ENCODE data around the gene RSBN1L.
"Not testable (repeated sequence)": the region's sequence is repeated elsewhere in the genome, so short reads cannot be mapped to it uniquely, and the experiment has no call there.

Gene RSBN1L

DNA sequence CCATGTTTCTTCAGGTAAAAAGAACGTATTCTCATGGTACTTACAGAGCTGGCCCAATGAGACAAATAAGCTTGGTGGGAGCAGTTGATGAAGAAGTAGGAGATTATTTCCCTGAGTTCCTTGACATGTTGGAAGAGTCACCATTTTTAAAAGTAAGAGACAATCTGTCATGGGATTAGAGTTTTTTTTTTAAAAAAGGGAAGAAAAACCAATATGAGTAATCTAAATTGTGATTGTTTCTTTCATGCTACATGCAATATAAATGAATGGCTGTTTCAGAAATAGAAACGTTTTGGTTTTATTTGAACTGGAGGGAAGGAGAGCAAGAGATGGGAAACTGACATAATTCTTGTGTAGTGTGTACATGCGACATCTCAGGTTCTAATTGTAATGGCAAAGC, 69.2 kb downstream of the RSBN1L start:
- H3K27me3 ChIP-seq (ENCODE audit: control insufficient read depth, insufficient read depth, low read length, poor library complexity, severe bottlenecking), result no peaks in the 10 kb centered on the region
- H3K4me1 ChIP-seq (ENCODE audit: control insufficient read depth, insufficient read depth, low read length), result no peaks in the 10 kb centered on the region
- 93 to 98% methylated on average over 3 of the region's 3 CpGs for WGBS, 2 experiments
- peaks cover 3% of the 10 kb centered on the region for H3K36me3 ChIP-seq (ENCODE audit: control insufficient read depth, insufficient read depth, low read length)
- no peak overlapping the region for H3K4me3 ChIP-seq (ENCODE audit: insufficient read depth, low read depth, low read length)
- H3K9me3 ChIP-seq (ENCODE audit: control insufficient read depth, low read length), result no peaks in the 10 kb centered on the region
- H3K27ac ChIP-seq (ENCODE audit: insufficient read depth, low read depth, low read length, poor library complexity, severe bottlenecking), result no peak overlapping the region

DNA sequence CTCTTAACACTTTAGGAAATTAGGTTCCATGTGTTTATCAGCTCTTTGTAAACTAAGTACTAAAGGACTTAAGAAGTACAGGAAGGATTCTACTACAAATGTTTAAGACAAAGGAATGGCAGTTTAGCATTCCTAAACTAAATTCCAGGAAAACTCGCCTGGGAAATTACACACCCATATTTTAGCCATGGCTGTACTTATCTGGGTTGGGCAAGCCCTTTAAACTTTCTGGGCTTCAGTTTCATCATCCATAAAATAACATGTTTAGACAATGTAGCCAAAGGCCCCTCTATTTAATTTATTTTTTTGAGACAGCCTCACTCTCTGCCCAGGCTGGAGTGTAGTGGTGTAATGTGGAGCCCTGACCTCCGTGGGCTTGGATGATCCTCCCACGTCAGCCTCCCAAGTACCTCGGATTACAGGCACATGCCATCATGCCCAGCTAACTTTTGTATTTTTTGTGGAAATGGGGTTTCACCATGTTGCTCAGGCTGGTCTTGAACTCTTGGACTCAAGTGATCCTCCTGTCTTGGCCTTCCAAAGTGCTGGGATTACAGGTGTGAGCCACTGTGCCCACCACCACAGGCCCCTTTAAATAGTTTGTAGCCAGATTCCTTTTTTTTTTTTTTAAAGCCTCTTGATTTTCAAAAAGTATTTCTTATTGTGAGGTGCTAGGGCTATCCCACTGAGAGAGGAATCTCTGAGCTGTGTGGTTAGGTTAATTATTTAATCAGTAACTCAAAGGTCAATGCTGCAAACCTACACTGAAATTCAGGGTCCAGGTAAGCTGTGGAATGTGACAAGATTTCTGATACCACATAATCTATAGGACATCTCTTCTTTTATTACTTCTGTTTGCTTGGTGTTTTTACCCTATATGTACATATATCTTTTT, 69.9 kb downstream of the RSBN1L start:
- Histone ChIP-seq H3K27ac (ENCODE audit: insufficient read depth, low read depth, low read length, poor library complexity, severe bottlenecking) (no peak overlapping the region), H3K9me3 (ENCODE audit: control insufficient read depth, low read length) (no peaks in the 10 kb centered on the region), H3K36me3 (ENCODE audit: control insufficient read depth, insufficient read depth, low read length) (peaks cover 3% of the 10 kb centered on the region), H3K4me3 (ENCODE audit: insufficient read depth, low read depth, low read length) (no peak overlapping the region), H3K27me3 (ENCODE audit: control insufficient read depth, insufficient read depth, low read length, poor library complexity, severe bottlenecking) (no peaks in the 10 kb centered on the region), H3K4me1 (ENCODE audit: control insufficient read depth, insufficient read depth, low read length) (no peaks in the 10 kb centered on the region)
- 91 to 97% methylated on average over 4 of the region's 4 CpGs for WGBS, 2 experiments

DNA sequence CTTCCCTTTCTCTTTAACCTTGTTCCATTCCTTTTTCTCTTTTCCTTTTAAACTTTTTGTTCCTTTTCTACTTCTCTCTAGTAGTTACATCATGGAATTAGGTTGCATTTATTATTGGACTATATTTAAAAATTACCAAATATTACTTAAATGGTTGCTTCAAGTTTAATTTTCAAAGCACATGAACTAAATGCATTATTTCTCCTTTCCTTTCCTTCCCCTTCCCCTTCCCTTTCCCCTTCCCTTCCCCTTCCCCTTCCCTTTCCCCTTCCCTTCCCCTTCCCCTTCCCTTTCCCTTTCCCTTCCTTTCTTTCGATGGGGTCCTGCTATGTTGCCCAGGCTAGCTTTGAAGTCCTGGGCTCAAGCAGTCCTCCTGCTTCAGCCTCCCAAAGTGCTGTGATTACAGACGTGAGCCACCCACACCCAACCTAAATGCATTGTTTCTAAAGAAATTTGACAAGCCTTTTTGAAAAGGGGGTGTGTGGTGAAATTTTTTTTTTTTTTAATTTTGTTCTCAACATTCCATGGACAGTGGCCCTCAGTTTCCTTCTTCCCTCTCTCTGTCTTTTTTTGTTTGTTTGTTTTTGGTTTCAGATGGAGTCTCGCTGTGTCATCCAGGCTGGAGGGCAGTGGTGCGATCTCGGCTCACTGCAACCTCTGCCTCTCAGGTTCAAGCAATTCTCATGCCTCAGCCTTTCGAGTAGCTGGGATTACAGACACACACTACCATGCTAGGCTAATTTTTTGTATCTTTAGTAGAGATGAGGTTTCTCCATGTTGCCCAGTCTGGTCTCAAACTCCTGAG, 70.7 kb downstream of the RSBN1L start:
- Histone ChIP-seq H3K4me1 (ENCODE audit: control insufficient read depth, insufficient read depth, low read length) (no peaks in the 10 kb centered on the region), H3K9me3 (ENCODE audit: control insufficient read depth, low read length) (no peaks in the 10 kb centered on the region), H3K27ac (ENCODE audit: insufficient read depth, low read depth, low read length, poor library complexity, severe bottlenecking) (no peak overlapping the region)

DNA sequence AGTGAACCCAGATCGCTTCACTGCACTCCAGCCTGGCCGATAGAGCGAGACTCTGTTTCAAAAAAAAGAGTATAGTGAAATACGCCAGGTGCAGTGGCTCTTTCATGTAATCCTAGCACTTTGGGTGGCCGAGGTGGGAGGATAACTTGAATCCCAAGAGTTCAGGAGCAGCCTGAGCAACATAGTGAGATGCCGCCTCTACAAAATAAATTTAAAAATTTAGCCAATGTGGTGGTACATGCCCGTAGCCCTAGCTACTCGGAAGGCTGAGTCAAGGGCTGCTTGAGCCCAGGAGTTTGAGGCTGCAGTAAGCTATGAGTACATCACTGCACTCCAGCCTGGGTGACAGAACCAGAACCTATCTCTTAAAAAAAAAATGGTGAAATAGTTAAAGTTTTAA, 74.1 kb downstream of the RSBN1L start:
- WGBS, 2 experiments, result 82 to 86% methylated on average over 8 of the region's 8 CpGs

More for the DNA sequence above, 70.7 kb downstream of the RSBN1L start:
- Histone ChIP-seq H3K4me3 (ENCODE audit: insufficient read depth, low read depth, low read length) (no peak overlapping the region), H3K36me3 (ENCODE audit: control insufficient read depth, insufficient read depth, low read length) (peaks cover 3% of the 10 kb centered on the region), H3K27me3 (ENCODE audit: control insufficient read depth, insufficient read depth, low read length, poor library complexity, severe bottlenecking) (no peaks in the 10 kb centered on the region)
- 91 to 92% methylated on average over 6 of the region's 6 CpGs for WGBS, 2 experiments

DNA sequence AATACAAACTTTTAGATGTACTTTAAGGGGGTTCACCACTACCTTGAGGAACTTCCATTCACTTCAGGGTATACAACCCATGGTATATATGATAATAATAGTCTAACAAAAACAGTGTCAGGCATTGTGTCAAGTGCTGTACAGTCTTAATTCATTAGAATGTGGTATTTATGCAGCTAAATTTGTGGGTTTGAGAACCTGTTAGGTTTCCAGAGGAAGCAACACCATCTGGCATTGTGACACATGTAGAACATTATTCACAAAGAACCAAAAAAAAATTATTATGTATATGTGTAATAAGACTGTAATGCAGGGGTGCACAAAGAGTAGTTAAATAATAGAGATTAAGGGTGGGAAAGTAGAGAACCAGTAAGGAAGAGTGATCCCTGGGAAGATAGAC, 75.6 kb downstream of the RSBN1L start:
- H3K27ac ChIP-seq (ENCODE audit: insufficient read depth, low read depth, low read length, poor library complexity, severe bottlenecking), result no peak overlapping the region
- H3K4me3 ChIP-seq (ENCODE audit: insufficient read depth, low read depth, low read length), result no peak overlapping the region
- H3K9me3 ChIP-seq (ENCODE audit: control insufficient read depth, low read length), result no peaks in the 10 kb centered on the region
- H3K4me1 ChIP-seq (ENCODE audit: control insufficient read depth, insufficient read depth, low read length), result no peaks in the 10 kb centered on the region
- H3K27me3 ChIP-seq (ENCODE audit: control insufficient read depth, insufficient read depth, low read length, poor library complexity, severe bottlenecking), result no peaks in the 10 kb centered on the region
- peaks cover 20% of the 10 kb centered on the region for H3K36me3 ChIP-seq (ENCODE audit: control insufficient read depth, insufficient read depth, low read length)

More for the DNA sequence above, 74.1 kb downstream of the RSBN1L start:
- Histone ChIP-seq H3K36me3 (ENCODE audit: control insufficient read depth, insufficient read depth, low read length) (peaks cover 13% of the 10 kb centered on the region), H3K27me3 (ENCODE audit: control insufficient read depth, insufficient read depth, low read length, poor library complexity, severe bottlenecking) (no peaks in the 10 kb centered on the region), H3K27ac (ENCODE audit: insufficient read depth, low read depth, low read length, poor library complexity, severe bottlenecking) (no peak overlapping the region), H3K4me3 (ENCODE audit: insufficient read depth, low read depth, low read length) (no peak overlapping the region), H3K4me1 (ENCODE audit: control insufficient read depth, insufficient read depth, low read length) (no peaks in the 10 kb centered on the region), H3K9me3 (ENCODE audit: control insufficient read depth, low read length) (no peaks in the 10 kb centered on the region)

DNA sequence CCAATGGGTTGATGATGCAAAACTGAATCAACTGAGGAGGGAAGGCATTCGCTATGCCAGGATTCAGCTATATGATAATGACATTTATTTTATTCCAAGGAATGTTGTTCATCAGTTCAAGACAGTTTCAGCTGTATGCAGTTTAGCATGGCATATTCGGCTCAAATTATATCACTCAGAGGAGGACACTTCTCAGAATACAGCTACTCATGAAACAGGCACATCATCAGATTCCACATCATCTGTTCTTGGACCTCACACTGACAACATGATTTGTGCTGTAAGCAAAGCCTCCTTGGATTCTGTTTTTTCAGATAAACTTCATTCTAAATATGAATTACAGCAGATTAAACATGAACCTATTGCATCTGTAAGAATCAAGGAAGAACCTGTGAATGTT, 82.3 kb downstream of the RSBN1L start:
- Histone ChIP-seq H3K4me1 (ENCODE audit: control insufficient read depth, insufficient read depth, low read length) (no peaks in the 10 kb centered on the region), H3K36me3 (ENCODE audit: control insufficient read depth, insufficient read depth, low read length) (peaks cover 24% of the 10 kb centered on the region), H3K27me3 (ENCODE audit: control insufficient read depth, insufficient read depth, low read length, poor library complexity, severe bottlenecking) (no peaks in the 10 kb centered on the region), H3K9me3 (ENCODE audit: control insufficient read depth, low read length) (no peaks in the 10 kb centered on the region), H3K4me3 (ENCODE audit: insufficient read depth, low read depth, low read length) (no peak overlapping the region), H3K27ac (ENCODE audit: insufficient read depth, low read depth, low read length, poor library complexity, severe bottlenecking) (peak overlapping the region; percentile 9)
- WGBS, 2 experiments, result 96 to 98% methylated on average over 1 to 2 of the region's 2 CpGs

DNA sequence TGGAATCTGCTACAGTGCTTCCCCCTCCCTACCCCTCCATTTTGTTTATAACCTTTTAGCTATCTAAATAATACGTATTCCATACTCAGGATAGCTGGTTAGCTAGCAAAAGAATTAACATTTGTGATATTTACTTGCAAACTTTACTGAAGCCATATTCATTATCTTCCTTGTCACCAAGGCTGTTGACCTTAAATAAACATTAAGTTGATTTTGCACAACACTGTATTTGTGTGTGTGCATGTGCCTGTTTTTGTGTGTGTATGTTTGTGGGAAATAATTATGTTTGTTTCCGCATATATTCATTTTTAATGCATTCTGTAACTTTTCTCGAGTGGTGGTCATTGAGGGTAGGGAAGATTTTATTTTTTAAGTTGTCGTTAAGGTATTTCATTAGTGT, 86.1 kb downstream of the RSBN1L start:
- no peaks in the 10 kb centered on the region for H3K4me1 ChIP-seq (ENCODE audit: control insufficient read depth, insufficient read depth, low read length)
- H3K4me3 ChIP-seq (ENCODE audit: insufficient read depth, low read depth, low read length), result no peak overlapping the region
- H3K27me3 ChIP-seq (ENCODE audit: control insufficient read depth, insufficient read depth, low read length, poor library complexity, severe bottlenecking), result no peaks in the 10 kb centered on the region
- no peak overlapping the region for H3K27ac ChIP-seq (ENCODE audit: insufficient read depth, low read depth, low read length, poor library complexity, severe bottlenecking)
- no peaks in the 10 kb centered on the region for H3K9me3 ChIP-seq (ENCODE audit: control insufficient read depth, low read length)
- 95 to 100% methylated on average over 3 to 4 of the region's 4 CpGs for WGBS, 2 experiments
- peaks cover 26% of the 10 kb centered on the region for H3K36me3 ChIP-seq (ENCODE audit: control insufficient read depth, insufficient read depth, low read length)

DNA sequence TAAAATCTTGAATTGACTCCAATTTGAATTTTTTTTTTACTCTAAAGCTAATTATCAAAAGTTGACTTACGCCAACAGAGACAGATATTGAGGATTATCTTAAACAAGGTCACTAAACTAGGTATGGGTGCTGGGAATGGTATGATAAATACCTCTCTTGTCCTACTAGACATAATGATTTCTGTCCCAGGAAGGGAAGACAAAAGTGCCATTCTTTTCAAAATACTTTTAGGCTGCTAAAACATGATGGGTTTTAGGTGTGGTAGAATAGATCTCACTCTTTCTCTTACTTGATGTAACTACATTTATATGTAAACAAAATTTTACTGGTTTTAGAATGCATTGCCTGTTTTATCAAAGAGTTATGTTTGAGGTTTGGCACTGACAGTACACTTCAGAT, 86.9 kb downstream of the RSBN1L start:
- H3K4me1 ChIP-seq (ENCODE audit: control insufficient read depth, insufficient read depth, low read length), result no peaks in the 10 kb centered on the region
- H3K36me3 ChIP-seq (ENCODE audit: control insufficient read depth, insufficient read depth, low read length), result peaks cover 26% of the 10 kb centered on the region
- H3K4me3 ChIP-seq (ENCODE audit: insufficient read depth, low read depth, low read length), result no peak overlapping the region
- H3K9me3 ChIP-seq (ENCODE audit: control insufficient read depth, low read length), result no peaks in the 10 kb centered on the region
- 100% methylated on average over 1 of the region's 1 CpG; no CpG with 5 or more reads in 1 of the 2 experiments for WGBS, 2 experiments
- no peaks in the 10 kb centered on the region for H3K27me3 ChIP-seq (ENCODE audit: control insufficient read depth, insufficient read depth, low read length, poor library complexity, severe bottlenecking)
- H3K27ac ChIP-seq (ENCODE audit: insufficient read depth, low read depth, low read length, poor library complexity, severe bottlenecking), result no peak overlapping the region

DNA sequence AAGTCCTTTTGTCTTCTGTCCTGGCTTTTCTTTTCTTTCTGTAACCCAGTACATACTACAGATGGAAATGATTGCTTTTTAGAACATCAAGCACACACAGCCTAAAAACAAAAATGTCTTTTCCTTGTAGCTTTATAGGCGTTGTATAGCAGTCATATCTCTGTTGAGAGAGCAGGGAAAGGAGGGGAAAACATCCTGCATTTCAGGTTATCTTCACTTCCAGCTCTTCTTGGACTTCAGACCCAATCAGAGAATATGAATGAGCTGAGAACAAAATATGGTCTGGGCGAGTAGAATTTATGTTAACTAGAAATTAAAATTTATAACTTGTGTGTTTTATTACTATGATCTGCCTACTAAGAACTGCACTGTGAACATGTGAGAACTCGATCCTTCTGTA, 87.3 kb downstream of the RSBN1L start:
- Histone ChIP-seq H3K27me3 (ENCODE audit: control insufficient read depth, insufficient read depth, low read length, poor library complexity, severe bottlenecking) (no peaks in the 10 kb centered on the region), H3K27ac (ENCODE audit: insufficient read depth, low read depth, low read length, poor library complexity, severe bottlenecking) (no peak overlapping the region), H3K36me3 (ENCODE audit: control insufficient read depth, insufficient read depth, low read length) (peaks cover 23% of the 10 kb centered on the region), H3K9me3 (ENCODE audit: control insufficient read depth, low read length) (no peaks in the 10 kb centered on the region), H3K4me3 (ENCODE audit: insufficient read depth, low read depth, low read length) (no peak overlapping the region), H3K4me1 (ENCODE audit: control insufficient read depth, insufficient read depth, low read length) (no peaks in the 10 kb centered on the region)
- WGBS, 2 experiments, result 91 to 92% methylated on average over 2 to 3 of the region's 3 CpGs

DNA sequence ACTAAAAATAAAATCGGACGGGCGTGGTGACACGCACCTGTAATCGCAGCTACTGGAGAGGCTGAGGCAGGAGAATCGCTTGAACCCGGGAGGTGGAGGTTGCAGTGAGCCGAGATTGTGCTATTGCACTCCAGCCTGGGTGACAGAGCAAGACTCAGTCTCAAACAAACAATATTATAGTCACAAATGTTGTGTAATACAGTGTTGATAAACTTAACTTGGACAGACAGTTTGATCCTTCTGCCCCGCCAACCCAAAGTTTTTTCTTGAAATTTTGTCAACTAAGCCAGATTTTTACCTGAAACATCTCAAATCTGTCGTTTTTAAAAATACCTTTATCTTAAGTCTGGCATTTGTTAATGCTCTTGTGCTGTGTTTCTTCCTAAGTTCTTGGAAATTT, 88.2 kb downstream of the RSBN1L start:
- H3K4me1 ChIP-seq (ENCODE audit: control insufficient read depth, insufficient read depth, low read length); H3K27me3 ChIP-seq (ENCODE audit: control insufficient read depth, insufficient read depth, low read length, poor library complexity, severe bottlenecking); H3K4me3 ChIP-seq (ENCODE audit: insufficient read depth, low read depth, low read length); H3K27ac ChIP-seq (ENCODE audit: insufficient read depth, low read depth, low read length, poor library complexity, severe bottlenecking); H3K9me3 ChIP-seq (ENCODE audit: control insufficient read depth, low read length): not testable (repeated sequence)
- H3K36me3 ChIP-seq (ENCODE audit: control insufficient read depth, insufficient read depth, low read length), result peaks cover 19% of the 10 kb centered on the region
- WGBS, 2 experiments, result 94 to 96% methylated on average over 10 of the region's 10 CpGs

Data from ectodermal cell (in vitro differentiated cells).